Stimulated activated naive B cell treated with anti-CD40 and anti-IgM and Interleukin-4, amounts not matched to agents 10 μg/mL and 1 μg/mL and 100 μg/mL, for 72 hours (primary cell): ENCODE results near the gene RNPC3.
"Not testable (repeated sequence)": the region's sequence is repeated elsewhere in the genome, so short reads cannot be mapped to it uniquely, and the experiment has no call there.

Source experiments
- ATAC-seq, 2 donors: fragments of 150-1000 bp; cut with Tn5 transposase; replicated peaks; 2 replicates each; pipeline ENCODE4 v1.10.0; 2021; ENCODE audit warnings: moderate library complexity in 1 of 2
- DNase-seq: peaks from one replicate; pipeline ENCODE4 v3.0.0; 2021
- H3K27ac Mint-ChIP-seq: one replicate; pipeline ENCODE4 v1.8.0; 2022; ENCODE audit warnings: mild to moderate bottlenecking, mixed read lengths
- H3K27me3 Mint-ChIP-seq, 2 donors: one replicate each; pipeline ENCODE4 v1.8.0; 2022; ENCODE audit warnings: mixed read lengths in 2 of 2
- H3K36me3 Mint-ChIP-seq, 2 donors: one replicate each; pipeline ENCODE4 v1.8.0; 2022; ENCODE audit warnings: mixed read lengths in 2 of 2, mild to moderate bottlenecking in 1 of 2
- H3K4me1 Mint-ChIP-seq, 2 donors: one replicate each; pipeline ENCODE4 v1.8.0; 2022; ENCODE audit warnings: mixed read lengths in 2 of 2, mild to moderate bottlenecking in 1 of 2
- H3K4me3 Mint-ChIP-seq, 2 donors: one replicate each; pipeline ENCODE4 v1.8.0; 2022; ENCODE audit warnings: mild to moderate bottlenecking in 2 of 2, mixed read lengths in 2 of 2, moderate library complexity in 1 of 2
- H3K9me3 Mint-ChIP-seq, 2 donors: one replicate each; pipeline ENCODE4 v1.8.0; 2022; ENCODE audit warnings: mixed read lengths in 2 of 2, mild to moderate bottlenecking in 1 of 2

The RNPC3 gene

GRCh38 chr1:103523346-103523745 is 2.2 kb upstream of the RNPC3 start:
- peaks cover 5 to 14% of the 10 kb centered on the region in 2 donors for H3K36me3 Mint-ChIP-seq
- H3K27ac Mint-ChIP-seq: no peak overlapping the region
- H3K4me3 Mint-ChIP-seq: no peak overlapping the region

GRCh38 chr1:103525114-103525606 is 339 bp upstream of the RNPC3 start:
- no peak for DNase-seq
- ATAC-seq: peak; percentile 26 to 61
- Mint-ChIP-seq H3K36me3 (peaks cover 15 to 27% of the 10 kb centered on the region in 2 donors), H3K4me3 (peak overlapping the region; percentile 76 to 79), H3K4me1 (peaks cover 21 to 40% of the 10 kb centered on the region in 2 donors), H3K27ac (peak overlapping the region; percentile 37), H3K9me3 (no peaks in the 10 kb centered on the region), H3K27me3 (no peaks in the 10 kb centered on the region)

More at GRCh38 chr1:103523346-103523745, 2.2 kb upstream of the RNPC3 start:
- no peaks in the 10 kb centered on the region for H3K27me3 Mint-ChIP-seq
- H3K4me1 Mint-ChIP-seq: peaks cover 13 to 24% of the 10 kb centered on the region in 2 donors
- DNase-seq: no peak
- H3K9me3 Mint-ChIP-seq: no peaks in the 10 kb centered on the region
- no peak for ATAC-seq

GRCh38 chr1:103527331-103527730 is 1.8 kb downstream of the RNPC3 start:
- Mint-ChIP-seq H3K4me3 (peak overlapping the region; percentile 36 to 39), H3K9me3 (no peaks in the 10 kb centered on the region), H3K4me1 (peaks cover 37 to 58% of the 10 kb centered on the region in 2 donors), H3K27me3 (no peaks in the 10 kb centered on the region), H3K36me3 (peaks cover 33 to 49% of the 10 kb centered on the region in 2 donors), H3K27ac (no peak overlapping the region)
- ATAC-seq: no peak
- DNase-seq: no peak

- no peak overlapping the region for H3K27ac Mint-ChIP-seq
- H3K4me3 Mint-ChIP-seq: no peak overlapping the region
- peaks cover 38 to 53% of the 10 kb centered on the region in 2 donors for H3K36me3 Mint-ChIP-seq
- ATAC-seq (no peak), DNase-seq (no peak)
- H3K4me1 Mint-ChIP-seq: peaks cover 39 to 65% of the 10 kb centered on the region in 2 donors
- H3K9me3 Mint-ChIP-seq: no peaks in the 10 kb centered on the region
- no peaks in the 10 kb centered on the region for H3K27me3 Mint-ChIP-seq
These were observed 4.2 kb downstream of the RNPC3 start for GRCh38 chr1:103529746-103530145.

- H3K4me1 Mint-ChIP-seq: peaks cover 0 to 6% of the 10 kb centered on the region in 2 donors
- no peaks in the 10 kb centered on the region for H3K27me3 Mint-ChIP-seq
- peaks cover 19 to 25% of the 10 kb centered on the region in 2 donors for H3K36me3 Mint-ChIP-seq
- ATAC-seq (no peak), DNase-seq (no peak)
- H3K27ac Mint-ChIP-seq: no peak overlapping the region
- no peaks in the 10 kb centered on the region for H3K9me3 Mint-ChIP-seq
- no peak overlapping the region for H3K4me3 Mint-ChIP-seq
These were observed 12.7 kb downstream of the RNPC3 start for GRCh38 chr1:103538226-103538625.

- DNase-seq (no peak), ATAC-seq (no peak)
- no peak overlapping the region for H3K27ac Mint-ChIP-seq
- H3K4me1 Mint-ChIP-seq: no peaks in the 10 kb centered on the region
- peaks cover 25 to 29% of the 10 kb centered on the region in 2 donors for H3K36me3 Mint-ChIP-seq
- H3K4me3 Mint-ChIP-seq: no peak overlapping the region
- H3K27me3 Mint-ChIP-seq: no peaks in the 10 kb centered on the region
- H3K9me3 Mint-ChIP-seq: no peaks in the 10 kb centered on the region
These were observed 15.9 kb downstream of the RNPC3 start for GRCh38 chr1:103541431-103541830.

- H3K27me3 Mint-ChIP-seq: no peaks in the 10 kb centered on the region
- DNase-seq: no peak
- no peak overlapping the region for H3K27ac Mint-ChIP-seq
- H3K4me3 Mint-ChIP-seq: no peak overlapping the region
- H3K36me3 Mint-ChIP-seq: peaks cover 29 to 31% of the 10 kb centered on the region in 2 donors
- no peaks in the 10 kb centered on the region for H3K9me3 Mint-ChIP-seq
- no peak for ATAC-seq
- no peaks in the 10 kb centered on the region for H3K4me1 Mint-ChIP-seq
These were observed 21.0 kb downstream of the RNPC3 start for GRCh38 chr1:103546496-103546895.

- DNase-seq (no peak), ATAC-seq (no peak)
- Mint-ChIP-seq H3K36me3 (peaks cover 26 to 28% of the 10 kb centered on the region in 2 donors), H3K27me3 (no peaks in the 10 kb centered on the region), H3K4me3 (no peak overlapping the region), H3K4me1 (no peaks in the 10 kb centered on the region), H3K9me3 (no peaks in the 10 kb centered on the region), H3K27ac (no peak overlapping the region)
These were observed 22.3 kb downstream of the RNPC3 start for GRCh38 chr1:103547840-103548239.

- Mint-ChIP-seq H3K9me3 (no peaks in the 10 kb centered on the region), H3K27ac (no peak overlapping the region), H3K27me3 (no peaks in the 10 kb centered on the region), H3K4me3 (no peak overlapping the region), H3K36me3 (peaks cover 13 to 24% of the 10 kb centered on the region in 2 donors), H3K4me1 (peaks cover 0 to 4% of the 10 kb centered on the region in 2 donors)
- DNase-seq: no peak
- no peak for ATAC-seq
These were observed 34.9 kb downstream of the RNPC3 start for GRCh38 chr1:103560427-103560826.

GRCh38 chr1:103561124-103561523 is 35.6 kb downstream of the RNPC3 start:
- not testable (repeated sequence) for DNase-seq, H3K4me3 Mint-ChIP-seq, H3K27ac Mint-ChIP-seq, H3K27me3 Mint-ChIP-seq, H3K4me1 Mint-ChIP-seq, ATAC-seq, H3K9me3 Mint-ChIP-seq
- peaks cover 9 to 21% of the 10 kb centered on the region in 2 donors for H3K36me3 Mint-ChIP-seq

- ATAC-seq: no peak
- Mint-ChIP-seq H3K27ac (no peak overlapping the region), H3K27me3 (no peaks in the 10 kb centered on the region), H3K36me3 (peaks cover 7 to 15% of the 10 kb centered on the region in 2 donors), H3K4me1 (peaks cover 0 to 4% of the 10 kb centered on the region in 2 donors), H3K4me3 (no peak overlapping the region), H3K9me3 (no peaks in the 10 kb centered on the region)
- DNase-seq: no peak
These were observed 36.3 kb downstream of the RNPC3 start for GRCh38 chr1:103561643-103562395.

- Mint-ChIP-seq H3K4me1 (peaks cover 0 to 7% of the 10 kb centered on the region in 2 donors), H3K36me3 (peaks cover 3 to 10% of the 10 kb centered on the region in 2 donors), H3K27ac (peak overlapping the region; percentile 20), H3K27me3 (no peaks in the 10 kb centered on the region), H3K4me3 (no peak overlapping the region), H3K9me3 (no peaks in the 10 kb centered on the region)
- no peak for DNase-seq
- ATAC-seq: no peak
These were observed 37.6 kb downstream of the RNPC3 start for GRCh38 chr1:103563056-103563455.

GRCh38 chr1:103569493-103569892 is 44.0 kb downstream of the RNPC3 start:
- H3K36me3 Mint-ChIP-seq: peaks cover 12 to 24% of the 10 kb centered on the region in 2 donors

GRCh38 chr1:103571289-103571688 is 45.8 kb downstream of the RNPC3 start, which contains the start of gene AMY2B:
AMY2B (plus strand) TSS chr1:103571589; CDS start chr1:103571603, 14 bp downstream.
- H3K36me3 Mint-ChIP-seq: peaks cover 12 to 19% of the 10 kb centered on the region in 2 donors
- H3K4me3 Mint-ChIP-seq, H3K9me3 Mint-ChIP-seq, H3K4me1 Mint-ChIP-seq, DNase-seq, H3K27me3 Mint-ChIP-seq, ATAC-seq, H3K27ac Mint-ChIP-seq: not testable (repeated sequence)

More at GRCh38 chr1:103569493-103569892, 44.0 kb downstream of the RNPC3 start:
- Mint-ChIP-seq H3K4me1 (peaks cover 0 to 5% of the 10 kb centered on the region in 2 donors), H3K27me3 (no peaks in the 10 kb centered on the region), H3K27ac (no peak overlapping the region), H3K9me3 (no peaks in the 10 kb centered on the region), H3K4me3 (no peak overlapping the region)
- ATAC-seq: no peak
- no peak for DNase-seq

GRCh38 chr1:103576065-103576464 is 50.6 kb downstream of the RNPC3 start:
- H3K9me3 Mint-ChIP-seq: no peaks in the 10 kb centered on the region
- no peak overlapping the region for H3K27ac Mint-ChIP-seq
- H3K4me1 Mint-ChIP-seq: no peaks in the 10 kb centered on the region
- H3K27me3 Mint-ChIP-seq: no peaks in the 10 kb centered on the region
- H3K4me3 Mint-ChIP-seq: no peak overlapping the region
- peaks cover 12 to 15% of the 10 kb centered on the region in 2 donors for H3K36me3 Mint-ChIP-seq
- no peak for ATAC-seq
- DNase-seq: no peak
